Stimulated activated CD4-positive, alpha-beta T cell treated with anti-CD3 and anti-CD28 coated beads, TNF-alpha, amount 100 ng/mL, for 1 hour (primary cell): ENCODE results near the gene HEMK1.

ENCODE experiments used
- DNase-seq, 3 donors: peaks; one replicate each; pipeline ENCODE4 v3.0.0-alpha.2; 2020; ENCODE audit warnings: low read depth in 3 of 3, low spot score in 1 of 3

HEMK1 gene, protein sequence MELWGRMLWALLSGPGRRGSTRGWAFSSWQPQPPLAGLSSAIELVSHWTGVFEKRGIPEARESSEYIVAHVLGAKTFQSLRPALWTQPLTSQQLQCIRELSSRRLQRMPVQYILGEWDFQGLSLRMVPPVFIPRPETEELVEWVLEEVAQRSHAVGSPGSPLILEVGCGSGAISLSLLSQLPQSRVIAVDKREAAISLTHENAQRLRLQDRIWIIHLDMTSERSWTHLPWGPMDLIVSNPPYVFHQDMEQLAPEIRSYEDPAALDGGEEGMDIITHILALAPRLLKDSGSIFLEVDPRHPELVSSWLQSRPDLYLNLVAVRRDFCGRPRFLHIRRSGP

GRCh38 chr3:50568947-50569749 lies at the start of gene HEMK1:
TSS of gene HEMK1 (plus strand) at chr3:50569522. CDS start at chr3:50571105, 1,583 bp downstream.
- DNase-seq: peak; percentile 75 to 85 (median 84)

DNA sequence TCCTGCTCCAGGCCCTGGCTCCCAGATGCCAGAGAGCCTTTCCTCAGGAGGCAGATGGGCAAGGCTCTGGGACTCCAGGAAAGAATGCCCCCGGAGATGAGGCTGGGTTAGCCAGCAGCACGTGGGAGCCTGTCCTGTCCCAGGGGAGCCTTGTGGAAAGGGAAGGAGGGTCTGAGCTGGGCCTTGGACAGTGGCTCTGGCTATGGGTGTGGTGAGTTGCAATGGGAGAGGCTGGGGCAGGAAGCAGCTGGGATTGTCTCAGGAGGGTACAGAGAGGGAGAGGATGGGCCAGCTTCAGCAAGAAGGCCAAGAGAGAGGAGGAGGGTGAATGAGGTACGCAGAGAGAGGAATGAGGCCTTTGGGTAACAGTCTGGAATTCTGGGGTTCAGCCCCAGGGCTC lies 48.5 kb upstream of the HEMK1 start:
- no peak for DNase-seq

DNA sequence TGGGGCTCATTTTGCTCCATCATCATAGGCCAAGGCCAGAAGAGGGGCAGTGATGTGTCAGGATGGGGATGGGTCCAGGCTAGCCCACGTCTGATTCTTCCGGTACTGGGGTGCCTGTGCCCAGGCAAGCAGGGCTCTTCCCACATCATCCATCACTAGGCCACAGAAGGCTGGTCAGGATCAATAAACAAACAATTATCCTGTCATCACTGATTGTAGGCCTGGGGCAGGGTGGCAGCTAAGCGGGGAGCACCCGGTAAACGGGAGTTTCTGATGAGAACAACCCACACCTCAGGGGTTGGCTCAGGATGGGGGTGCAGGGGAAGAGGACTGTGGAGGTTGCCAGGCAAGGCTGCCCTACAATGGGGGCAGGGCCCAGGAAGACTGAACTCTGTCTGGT lies 47.8 kb upstream of the HEMK1 start:
- DNase-seq: no peak

GRCh38 chr3:50523279-50523811 lies 46.0 kb upstream of the HEMK1 start:
- no peak for DNase-seq

DNA sequence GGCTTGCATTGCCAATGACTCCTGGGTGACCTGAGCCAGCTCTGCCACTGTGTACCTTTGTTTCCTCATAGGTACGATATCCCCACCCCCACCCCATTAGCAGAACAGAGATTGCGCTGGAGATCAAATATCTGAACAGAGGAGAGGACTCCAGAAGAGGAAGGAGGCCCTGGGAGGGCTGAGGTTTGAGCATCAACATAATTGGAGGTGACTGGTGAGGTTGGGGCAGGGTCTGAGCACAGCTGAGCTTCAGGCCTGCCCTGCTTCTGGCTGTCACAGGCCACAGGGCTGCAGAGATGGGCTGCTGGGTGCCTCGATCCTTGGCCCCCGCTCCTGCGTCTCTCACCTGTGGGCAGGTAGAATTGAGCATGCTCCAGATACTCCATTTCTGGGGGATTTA lies 44.6 kb upstream of the HEMK1 start:
- no peak for DNase-seq

GRCh38 chr3:50525191-50525910 lies 44.0 kb upstream of the HEMK1 start:
- no peak for DNase-seq

DNA sequence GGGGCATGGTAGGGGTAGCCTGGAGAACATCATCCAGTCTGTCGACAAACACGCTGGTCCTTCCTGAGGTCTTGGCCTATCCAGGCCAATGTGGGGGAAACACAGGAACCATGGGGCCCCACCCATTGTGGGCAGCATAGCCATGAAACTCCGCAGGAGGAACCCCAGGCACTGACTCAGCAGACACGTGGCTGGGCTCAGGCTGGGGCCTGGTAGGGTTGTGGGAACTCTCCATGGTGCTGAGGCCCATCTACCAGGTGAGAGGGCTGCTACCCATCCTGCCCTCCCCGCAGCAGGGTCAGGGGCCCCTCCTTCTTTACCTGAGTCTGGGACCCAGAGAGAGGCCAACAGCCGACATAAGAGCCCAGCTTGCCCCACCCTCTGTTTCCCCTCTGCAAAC lies 43.3 kb upstream of the HEMK1 start:
- DNase-seq: peak in 2 of 3 donors; percentile 8 to 26

GRCh38 chr3:50530001-50530970 lies 39.0 kb upstream of the HEMK1 start:
- no peak for DNase-seq

DNA sequence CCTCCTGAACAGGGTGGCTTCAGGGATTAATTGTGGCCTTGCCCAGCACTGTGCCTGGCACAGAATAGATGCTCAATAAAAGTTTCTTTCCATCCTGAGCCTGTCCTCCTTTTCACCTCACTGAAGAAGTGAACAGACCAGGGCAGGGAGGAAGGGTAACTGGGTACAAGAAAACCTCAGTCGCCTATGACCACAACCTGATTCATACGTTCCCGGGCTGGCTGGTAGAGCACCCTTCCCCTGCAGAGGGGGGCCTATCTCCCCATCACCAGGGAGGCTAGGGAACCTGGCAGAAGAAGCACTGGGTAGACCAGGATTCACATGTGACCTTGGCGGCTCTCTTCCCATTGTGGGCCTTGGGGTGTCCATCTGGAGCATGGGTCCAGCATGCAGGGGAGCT lies 38.1 kb upstream of the HEMK1 start:
- DNase-seq: no peak

GRCh38 chr3:50532062-50532705 lies 37.1 kb upstream of the HEMK1 start:
- DNase-seq: no peak

DNA sequence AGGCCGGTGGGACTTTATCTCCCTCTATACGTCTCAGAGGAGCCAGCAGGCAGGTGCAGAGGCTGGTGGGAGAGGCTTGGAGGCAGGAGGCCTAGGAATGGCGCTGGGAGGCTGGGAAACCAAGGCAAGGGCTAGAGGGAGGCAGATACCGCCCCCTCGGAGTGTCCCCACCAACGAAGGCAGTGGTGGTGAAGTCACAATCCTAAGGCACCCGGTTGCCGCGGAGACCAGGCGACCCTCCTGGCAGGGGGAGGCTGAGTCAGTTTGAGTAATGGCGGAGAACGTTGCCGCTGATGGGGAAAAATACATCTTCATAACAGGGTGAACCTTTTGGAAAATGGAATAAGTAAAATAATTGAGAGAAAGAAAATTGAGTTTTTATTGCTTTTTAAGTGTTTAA lies 36.0 kb upstream of the HEMK1 start:
- no peak for DNase-seq

DNA sequence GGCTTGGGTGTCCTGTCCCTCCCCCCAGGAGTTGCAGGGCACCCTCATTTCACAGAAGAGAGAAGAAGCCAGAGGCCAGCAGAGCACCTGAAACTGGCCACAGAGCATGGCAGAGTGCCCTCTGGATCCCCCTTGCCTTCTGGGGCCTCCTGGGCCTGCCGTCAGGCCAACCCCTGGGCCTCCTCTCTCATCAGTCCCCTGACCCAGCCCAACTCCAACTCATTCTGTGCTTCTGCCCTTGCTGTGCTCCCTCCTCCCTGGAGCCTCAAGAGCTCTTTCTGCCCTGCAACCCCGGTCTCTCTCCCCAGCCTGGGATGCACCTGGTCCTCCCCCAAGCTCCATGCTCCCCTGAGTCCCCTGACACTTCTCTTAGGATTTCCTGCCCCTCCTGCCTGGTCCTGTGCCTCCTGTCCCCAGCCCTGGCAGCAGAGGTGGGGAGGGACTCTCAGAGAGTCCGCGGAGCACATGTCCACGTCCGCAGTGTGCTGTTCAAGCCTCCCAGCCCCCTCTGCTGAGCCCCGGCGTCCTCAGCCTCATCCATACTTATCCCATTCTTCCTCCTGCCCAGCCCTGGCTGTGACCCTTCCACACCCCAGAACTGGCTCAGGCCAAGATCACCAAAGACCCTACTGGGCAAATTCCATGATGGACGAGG lies 35.4 kb upstream of the HEMK1 start:
- DNase-seq: no peak

- no peak for DNase-seq
These were observed 34.5 kb upstream of the HEMK1 start for GRCh38 chr3:50534681-50535330.

GRCh38 chr3:50536471-50537180 lies 32.7 kb upstream of the HEMK1 start:
- DNase-seq: no peak

- no peak for DNase-seq
These were observed 31.7 kb upstream of the HEMK1 start for GRCh38 chr3:50537421-50538129.

DNA sequence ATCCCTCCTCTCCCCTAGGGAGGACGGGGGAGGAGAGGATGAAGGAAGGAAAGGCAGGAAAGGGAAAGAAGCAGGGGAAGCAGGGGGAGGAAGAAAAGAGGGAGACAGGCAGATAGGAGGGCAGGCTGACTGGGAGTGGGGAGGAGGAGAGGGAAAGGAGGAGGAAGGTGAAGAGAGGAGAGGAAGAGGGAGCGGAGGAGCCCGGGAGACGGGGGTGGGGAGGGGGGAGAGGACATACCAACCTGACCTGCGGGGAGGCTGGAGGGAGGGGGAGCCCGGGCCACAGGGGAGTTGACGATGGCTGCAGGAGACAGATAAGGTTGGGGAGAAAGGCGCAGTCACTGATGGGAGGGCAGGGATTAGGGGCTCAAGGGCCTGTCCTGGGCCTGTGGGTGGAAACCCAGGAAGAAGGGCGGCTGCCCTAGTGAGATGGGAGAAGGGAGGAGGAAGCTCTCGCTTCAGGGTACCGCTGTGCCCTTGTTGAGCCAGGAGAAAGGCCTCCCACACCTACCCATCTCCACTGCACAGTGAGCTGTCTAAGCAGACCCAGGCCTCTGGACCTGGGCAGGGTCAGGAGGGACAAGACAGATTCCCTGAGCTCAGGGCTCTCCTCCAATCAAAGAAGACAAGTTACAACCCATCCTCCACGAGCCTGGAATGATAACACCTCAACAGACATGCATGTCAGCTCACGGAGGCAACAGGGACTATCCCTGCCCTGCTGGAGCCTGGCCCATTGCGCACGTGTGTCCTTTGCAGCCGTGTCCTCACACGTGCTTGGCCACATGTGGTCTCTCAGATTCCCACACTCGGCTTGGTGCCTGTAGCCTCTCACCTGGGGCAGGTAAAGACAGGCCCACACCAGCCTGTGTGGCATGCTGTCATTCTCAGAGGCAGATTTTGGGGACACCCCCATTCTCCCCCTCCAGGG lies 29.7 kb upstream of the HEMK1 start:
- no peak for DNase-seq
